Activated CD4-positive, alpha-beta T cell treated with anti-CD3 and anti-CD28 coated beads, Interleukin-2, amount 10 ng/mL, durations not matched to agents 7 days and 5 days (primary cell): Measurements from ENCODE around the gene RUVBL2. TPM values are rescaled to one million over a fixed set of nuclear protein-coding genes. Genes with fewer than 3 reads are reported as not detected.

Experiments used
- CTCF ChIA-PET: fragments of 350-600 bp; sonication (Branson Sonifier 250); formaldehyde crosslinking; loops from one replicate; lab custom pipeline; 2021; ENCODE audit warnings: antibody characterized with exemption; lab: Charles Lee
- POLR2A ChIA-PET: fragments of 350-600 bp; sonication (Branson Sonifier 250); formaldehyde crosslinking; loops from one replicate; lab custom pipeline; 2021; ENCODE audit warnings: antibody characterized with exemption; lab: Charles Lee
- DNase-seq: peaks from one replicate; pipeline ENCODE4 v3.0.0-alpha.2; 2020
- H3K27ac Mint-ChIP-seq: one replicate; pipeline ENCODE4 v1.8.0; 2021; ENCODE audit warnings: mild to moderate bottlenecking, moderate library complexity, mixed read lengths
- H3K27me3 Mint-ChIP-seq: one replicate; pipeline ENCODE4 v1.8.0; 2021; ENCODE audit warnings: mixed read lengths
- H3K36me3 Mint-ChIP-seq: one replicate; pipeline ENCODE4 v1.8.0; 2021; ENCODE audit warnings: low read depth, mixed read lengths
- H3K4me1 Mint-ChIP-seq: one replicate; pipeline ENCODE4 v1.8.0; 2021; ENCODE audit warnings: mixed read lengths
- H3K4me3 Mint-ChIP-seq: one replicate; pipeline ENCODE4 v1.8.0; 2021; ENCODE audit warnings: mild to moderate bottlenecking, moderate library complexity, mixed read lengths
- H3K9me3 Mint-ChIP-seq: one replicate; pipeline ENCODE4 v1.8.0; 2021; ENCODE audit warnings: mixed read lengths
- total RNA-seq, 2 experiments: library from RNA; stranded (reverse); gene quantifications; one replicate each; pipeline ENCODE4 v1.2.3, GENCODE V29; 2021

RUVBL2 gene
- total RNA-seq, 2 experiments from 2014 or later = 82.2 to 89.4 TPM

- peaks cover 37% of the 10 kb centered on the region for H3K36me3 Mint-ChIP-seq
- ChIA-PET CTCF (interaction anchor here (0.6 to 10.8 kb wide), 10 partner anchors 10 to 187 kb away, joined by 3 to 89 read pairs (median 3); partner anchors contain the start of genes GYS1, HSD17B14 and RUVBL2), POLR2A (interaction anchor here (0.9 kb wide), 1 partner anchor 8 kb away, joined by 4 read pairs; no protein-coding TSS in a partner anchor)
- H3K27me3 Mint-ChIP-seq = no peaks in the 10 kb centered on the region
- no peak overlapping the region for H3K4me3 Mint-ChIP-seq
- H3K27ac Mint-ChIP-seq = no peak overlapping the region
- peak; percentile 47 for DNase-seq
- H3K4me1 Mint-ChIP-seq = peaks cover 10% of the 10 kb centered on the region
- no peaks in the 10 kb centered on the region for H3K9me3 Mint-ChIP-seq
Measured at GRCh38 chr19:48975947-48976847, 17.5 kb upstream of the RUVBL2 start.

- peaks cover 40% of the 10 kb centered on the region for H3K36me3 Mint-ChIP-seq
- POLR2A ChIA-PET = no interaction called here
Measured at GRCh38 chr19:48977061-48977460, 16.6 kb upstream of the RUVBL2 start.

GRCh38 chr19:48982280-48982679 lies 11.4 kb upstream of the RUVBL2 start:
- DNase-seq = no peak
- POLR2A ChIA-PET = no interaction called here
- H3K4me1 Mint-ChIP-seq = peaks cover 4% of the 10 kb centered on the region
- H3K36me3 Mint-ChIP-seq = peaks cover 36% of the 10 kb centered on the region
- H3K4me3 Mint-ChIP-seq = no peak overlapping the region
- CTCF ChIA-PET = interaction anchor here (10.8 kb wide), 1 partner anchor 10 kb away, joined by 89 read pairs; the partner anchor contains the start of genes GYS1 and RUVBL2
- H3K9me3 Mint-ChIP-seq = no peaks in the 10 kb centered on the region
- no peaks in the 10 kb centered on the region for H3K27me3 Mint-ChIP-seq
- no peak overlapping the region for H3K27ac Mint-ChIP-seq

More at GRCh38 chr19:48977061-48977460, 16.6 kb upstream of the RUVBL2 start:
- CTCF ChIA-PET = interaction anchor here (0.6 to 10.8 kb wide), 9 partner anchors 10 to 188 kb away, joined by 3 to 89 read pairs (median 4); partner anchors contain the start of genes GYS1, HSD17B14 and RUVBL2
- Mint-ChIP-seq H3K27me3 (no peaks in the 10 kb centered on the region), H3K4me3 (no peak overlapping the region), H3K9me3 (no peaks in the 10 kb centered on the region), H3K27ac (no peak overlapping the region), H3K4me1 (peaks cover 9% of the 10 kb centered on the region)
- no peak for DNase-seq

- H3K4me3 Mint-ChIP-seq = no peak overlapping the region
- peaks cover 5% of the 10 kb centered on the region for H3K4me1 Mint-ChIP-seq
- DNase-seq = no peak
- no peaks in the 10 kb centered on the region for H3K27me3 Mint-ChIP-seq
- peaks cover 40% of the 10 kb centered on the region for H3K36me3 Mint-ChIP-seq
- H3K9me3 Mint-ChIP-seq = no peaks in the 10 kb centered on the region
- POLR2A ChIA-PET = no interaction called here
- H3K27ac Mint-ChIP-seq = no peak overlapping the region
- CTCF ChIA-PET = interaction anchor here (0.6 to 10.8 kb wide), 2 partner anchors 7 to 9 kb away, joined by 3 to 89 read pairs; partner anchors contain the start of genes GYS1 and RUVBL2
Measured at GRCh38 chr19:48985711-48986110, 8.0 kb upstream of the RUVBL2 start.

- no peaks in the 10 kb centered on the region for H3K27me3 Mint-ChIP-seq
- POLR2A ChIA-PET = no interaction called here
- no peaks in the 10 kb centered on the region for H3K9me3 Mint-ChIP-seq
- CTCF ChIA-PET = interaction anchor here (0.6 to 1.6 kb wide), 3 partner anchors 10 to 27 kb away, joined by 3 to 6 read pairs (median 6); no protein-coding TSS in a partner anchor
- H3K27ac Mint-ChIP-seq = no peak overlapping the region
- peaks cover 9% of the 10 kb centered on the region for H3K4me1 Mint-ChIP-seq
- H3K36me3 Mint-ChIP-seq = peaks cover 37% of the 10 kb centered on the region
- no peak overlapping the region for H3K4me3 Mint-ChIP-seq
- DNase-seq = no peak
Measured at GRCh38 chr19:48986211-48986610, 7.5 kb upstream of the RUVBL2 start.

GRCh38 chr19:48987323-48987722 lies 6.4 kb upstream of the RUVBL2 start:
- no peaks in the 10 kb centered on the region for H3K27me3 Mint-ChIP-seq
- CTCF ChIA-PET = interaction anchor here (0.8 to 1.6 kb wide), 4 partner anchors 9 to 26 kb away, joined by 3 to 6 read pairs (median 4); no protein-coding TSS in a partner anchor
- DNase-seq = no peak
- no peaks in the 10 kb centered on the region for H3K9me3 Mint-ChIP-seq
- no peak overlapping the region for H3K27ac Mint-ChIP-seq
- no peak overlapping the region for H3K4me3 Mint-ChIP-seq
- H3K36me3 Mint-ChIP-seq = peaks cover 33% of the 10 kb centered on the region
- POLR2A ChIA-PET = no interaction called here
- peaks cover 15% of the 10 kb centered on the region for H3K4me1 Mint-ChIP-seq

- no peaks in the 10 kb centered on the region for H3K9me3 Mint-ChIP-seq
- peaks cover 28% of the 10 kb centered on the region for H3K36me3 Mint-ChIP-seq
- ChIA-PET POLR2A (no interaction called here), CTCF (interaction anchor here (0.6 kb wide), 1 partner anchor 9 kb away, joined by 3 read pairs; no protein-coding TSS in a partner anchor)
- peaks cover 17% of the 10 kb centered on the region for H3K4me1 Mint-ChIP-seq
- H3K27me3 Mint-ChIP-seq = no peaks in the 10 kb centered on the region
- no peak for DNase-seq
- H3K27ac Mint-ChIP-seq = no peak overlapping the region
- H3K4me3 Mint-ChIP-seq = no peak overlapping the region
Measured at GRCh38 chr19:48988286-48988685, 5.4 kb upstream of the RUVBL2 start.

GRCh38 chr19:48988860-48989259 lies 4.8 kb upstream of the RUVBL2 start:
- CTCF ChIA-PET = interaction anchor here (0.6 kb wide), 1 partner anchor 178 kb away, joined by 3 read pairs; no protein-coding TSS in a partner anchor
- Mint-ChIP-seq H3K4me1 (peaks cover 19% of the 10 kb centered on the region), H3K4me3 (no peak overlapping the region), H3K27me3 (no peaks in the 10 kb centered on the region), H3K9me3 (no peaks in the 10 kb centered on the region), H3K27ac (no peak overlapping the region), H3K36me3 (peaks cover 27% of the 10 kb centered on the region)
- POLR2A ChIA-PET = interaction anchor here (0.7 kb wide), 1 partner anchor 155 kb away, joined by 8 read pairs; no protein-coding TSS in a partner anchor
- no peak for DNase-seq

GRCh38 chr19:48989701-48990291 lies 3.9 kb upstream of the RUVBL2 start:
- no peak for DNase-seq
- peaks cover 25% of the 10 kb centered on the region for H3K4me1 Mint-ChIP-seq
- no peak overlapping the region for H3K27ac Mint-ChIP-seq
- POLR2A ChIA-PET = interaction anchor here (0.7 kb wide), 1 partner anchor 156 kb away, joined by 8 read pairs; no protein-coding TSS in a partner anchor
- H3K36me3 Mint-ChIP-seq = peaks cover 27% of the 10 kb centered on the region
- CTCF ChIA-PET = interaction anchor here (0.6 to 1.9 kb wide), 5 partner anchors 8 to 221 kb away, joined by 3 to 7 read pairs (median 4); no protein-coding TSS in a partner anchor
- H3K27me3 Mint-ChIP-seq = no peaks in the 10 kb centered on the region
- H3K4me3 Mint-ChIP-seq = no peak overlapping the region
- H3K9me3 Mint-ChIP-seq = no peaks in the 10 kb centered on the region

- Mint-ChIP-seq H3K36me3 (peaks cover 24% of the 10 kb centered on the region), H3K27me3 (no peaks in the 10 kb centered on the region), H3K27ac (no peak overlapping the region), H3K4me1 (peaks cover 31% of the 10 kb centered on the region), H3K4me3 (no peak overlapping the region), H3K9me3 (no peaks in the 10 kb centered on the region)
- POLR2A ChIA-PET = no interaction called here
- no peak for DNase-seq
- CTCF ChIA-PET = interaction anchor here (0.6 to 1.9 kb wide), 3 partner anchors 7 to 11 kb away, joined by 3 to 7 read pairs (median 4); no protein-coding TSS in a partner anchor
Measured at GRCh38 chr19:48990400-48990799, 3.3 kb upstream of the RUVBL2 start.

- DNase-seq = no peak
- H3K9me3 Mint-ChIP-seq = no peaks in the 10 kb centered on the region
- H3K36me3 Mint-ChIP-seq = peaks cover 24% of the 10 kb centered on the region
- ChIA-PET POLR2A (no interaction called here), CTCF (interaction anchor here (1.9 to 3.3 kb wide), 4 partner anchors 9 to 18 kb away, joined by 7 to 89 read pairs (median 26); no protein-coding TSS in a partner anchor)
- peak overlapping the region; percentile 59 for H3K4me3 Mint-ChIP-seq
- H3K27ac Mint-ChIP-seq = no peak overlapping the region
- H3K27me3 Mint-ChIP-seq = no peaks in the 10 kb centered on the region
- H3K4me1 Mint-ChIP-seq = peaks cover 33% of the 10 kb centered on the region
Measured at GRCh38 chr19:48991011-48991609, 2.6 kb upstream of the RUVBL2 start.
